ENCODE measurements around the gene FAM149A. TPM values are rescaled to one million over a fixed set of nuclear protein-coding genes. Genes with fewer than 3 reads are reported as not detected.

The FAM149A gene
- total and polyA plus RNA-seq, 10 of the 15 experiments (the other 5 are each of a cell fraction or from before 2014, with no cell fraction given), result 0.38 to 1.9 (median 0.99) TPM

GRCh38 chr4:186204686-186205085 is 100.2 kb downstream of the FAM149A start:
- H4K20me1 ChIP-seq (ENCODE audit: control insufficient read depth, insufficient read depth), result no peaks in the 10 kb centered on the region
- H3K36me3 ChIP-seq (ENCODE audit: control insufficient read depth in 2 of 2, insufficient read depth in 2 of 2, low read length in 1 of 2), result no peaks in the 10 kb centered on the region
- intact Hi-C loops (cut with micrococcal nuclease; ENCODE audit: unreplicated experiment) (no loop called here), in situ Hi-C loops (cut with MboI) (no loop called here)
- DNase-seq (ENCODE audit: low read depth, low spot score) (no peak), ATAC-seq (no peak), FAIRE-seq (no peak)
- H3K27ac ChIP-seq (ENCODE audit: control insufficient read depth, insufficient read depth), result no peak overlapping the region
- RAD21 ChIA-PET (ENCODE audit: unreplicated experiment), result no interaction called here
- H3K4me1 ChIP-seq (ENCODE audit: control insufficient read depth, insufficient read depth, low read length), result no peaks in the 10 kb centered on the region
- no peak for TF ChIP-seq E2F4 (IDR thresholded peaks at IDR 0.05; ENCODE audit: low read depth, low read length)
- no peak for TF ChIP-seq ZBTB4 (CRISPR knock-in tag; IDR thresholded peaks at IDR 0.05)
- TF ChIP-seq KLF5 (IDR thresholded peaks at IDR 0.05; ENCODE audit: partially characterized antibody), result no peak
- no peak for TF ChIP-seq JUND (IDR thresholded peaks at IDR 0.05; ENCODE audit: low read depth, low read length)
- TF ChIP-seq SMARCA5 (IDR thresholded peaks at IDR 0.05), result no peak
- TF ChIP-seq, protein P1, sequence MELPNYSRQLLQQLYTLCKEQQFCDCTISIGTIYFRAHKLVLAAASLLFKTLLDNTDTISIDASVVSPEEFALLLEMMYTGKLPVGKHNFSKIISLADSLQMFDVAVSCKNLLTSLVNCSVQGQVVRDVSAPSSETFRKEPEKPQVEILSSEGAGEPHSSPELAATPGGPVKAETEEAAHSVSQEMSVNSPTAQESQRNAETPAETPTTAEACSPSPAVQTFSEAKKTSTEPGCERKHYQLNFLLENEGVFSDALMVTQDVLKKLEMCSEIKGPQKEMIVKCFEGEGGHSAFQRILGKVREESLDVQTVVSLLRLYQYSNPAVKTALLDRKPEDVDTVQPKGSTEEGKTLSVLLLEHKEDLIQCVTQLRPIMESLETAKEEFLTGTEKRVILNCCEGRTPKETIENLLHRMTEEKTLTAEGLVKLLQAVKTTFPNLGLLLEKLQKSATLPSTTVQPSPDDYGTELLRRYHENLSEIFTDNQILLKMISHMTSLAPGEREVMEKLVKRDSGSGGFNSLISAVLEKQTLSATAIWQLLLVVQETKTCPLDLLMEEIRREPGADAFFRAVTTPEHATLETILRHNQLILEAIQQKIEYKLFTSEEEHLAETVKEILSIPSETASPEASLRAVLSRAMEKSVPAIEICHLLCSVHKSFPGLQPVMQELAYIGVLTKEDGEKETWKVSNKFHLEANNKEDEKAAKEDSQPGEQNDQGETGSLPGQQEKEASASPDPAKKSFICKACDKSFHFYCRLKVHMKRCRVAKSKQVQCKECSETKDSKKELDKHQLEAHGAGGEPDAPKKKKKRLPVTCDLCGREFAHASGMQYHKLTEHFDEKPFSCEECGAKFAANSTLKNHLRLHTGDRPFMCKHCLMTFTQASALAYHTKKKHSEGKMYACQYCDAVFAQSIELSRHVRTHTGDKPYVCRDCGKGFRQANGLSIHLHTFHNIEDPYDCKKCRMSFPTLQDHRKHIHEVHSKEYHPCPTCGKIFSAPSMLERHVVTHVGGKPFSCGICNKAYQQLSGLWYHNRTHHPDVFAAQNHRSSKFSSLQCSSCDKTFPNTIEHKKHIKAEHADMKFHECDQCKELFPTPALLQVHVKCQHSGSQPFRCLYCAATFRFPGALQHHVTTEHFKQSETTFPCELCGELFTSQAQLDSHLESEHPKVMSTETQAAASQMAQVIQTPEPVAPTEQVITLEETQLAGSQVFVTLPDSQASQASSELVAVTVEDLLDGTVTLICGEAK (IDR thresholded peaks at IDR 0.05; ENCODE audit: borderline replicate concordance), result no peak
- CTCF ChIA-PET, result no interaction called here
- no peak overlapping the region for H3K4me3 ChIP-seq
- POLR2A ChIA-PET, result no interaction called here
- H3K4me2 ChIP-seq (ENCODE audit: control insufficient read depth, insufficient read depth), result no peak overlapping the region
- WGBS (ENCODE audit: insufficient coverage, insufficient replicate concordance, low lambda C conversion rate, missing lambda C conversion rate), result 79% methylated on average over 13 of the region's 13 CpGs
- H3K9me3 ChIP-seq (replicated peaks; ENCODE audit: control insufficient read depth, insufficient read depth, low read length), result no peaks in the 10 kb centered on the region
- H2AFZ ChIP-seq (ENCODE audit: control insufficient read depth, low read depth, low read length), result no peak overlapping the region
- H3K9ac ChIP-seq (ENCODE audit: control insufficient read depth, insufficient read depth, low read length), result no peak overlapping the region
- no TSS peak for BruUV-seq (replicated peaks)
- no peaks in the 10 kb centered on the region for H3K79me2 ChIP-seq (ENCODE audit: control insufficient read depth, insufficient read depth, low read length)
- SMC1A ChIA-PET (ENCODE audit: uncharacterized antibody, unreplicated experiment), result no interaction called here
- H3K27me3 ChIP-seq (replicated peaks in 1 of 2; ENCODE audit: control insufficient read depth in 2 of 2, insufficient read depth in 2 of 2, low read length in 1 of 2), result no peaks in the 10 kb centered on the region

All from GM12878 (cell line).